Stomach (tissue), 9 donors: ENCODE results near the gene DENND4A. TPM values are rescaled to one million over a fixed set of nuclear protein-coding genes. Genes with fewer than 3 reads are reported as not detected.

Experiments used
- DNase-seq, 2 donors: peaks; one replicate each; pipeline versions ENCODE4 v3.0.0 to v3.0.0-alpha.2; 2013 to 2019
- H3K27ac ChIP-seq, 5 donors: fragments of 200-600 bp in 4 of 5; sonication (generic) in 4 of 5; one replicate each; pipeline ENCODE4 v1.5.1; 2013 to 2019; ENCODE audit warnings: mild to moderate bottlenecking in 1 of 5, moderate library complexity in 1 of 5
- H3K27me3 ChIP-seq, 3 donors: fragments of 200-600 bp; sonication (generic); one replicate each; pipeline ENCODE4 v1.5.1; 2017 to 2019; ENCODE audit warnings: mixed run types in 1 of 3
- H3K36me3 ChIP-seq, 4 donors: fragments of 200-600 bp; sonication (generic); 1 replicate in 3 of 4; 2 replicates in 1 of 4; pipeline ENCODE4 v1.5.1; 2016 to 2019
- H3K4me1 ChIP-seq, 4 donors: fragments of 200-600 bp; sonication (generic); one replicate each; pipeline ENCODE4 v1.5.1; 2016 to 2019
- H3K4me3 ChIP-seq, 4 donors: fragments of 200-600 bp; sonication (generic) in 3 of 4; one replicate each; pipeline ENCODE4 v1.5.1; 2016 to 2019; ENCODE audit warnings: mild to moderate bottlenecking in 1 of 4
- H3K9me3 ChIP-seq, 4 donors: fragments of 200-600 bp; sonication (generic); one replicate each; pipeline ENCODE4 v1.5.1; 2016 to 2019
- EP300 ChIP-seq: sonication (generic); formaldehyde crosslinking; IDR thresholded peaks from one replicate; pipeline ENCODE4 v1.6.1; 2017; ENCODE audit warnings: antibody characterized with exemption
- POLR2A ChIP-seq, 4 donors: fragments of 450-650 bp; IDR thresholded peaks; one replicate each; pipeline ENCODE4 v1.6.1; 2016; ENCODE audit warnings: antibody characterized with exemption in 4 of 4, control low read depth in 2 of 4, mild to moderate bottlenecking in 1 of 4, moderate library complexity in 1 of 4
- POLR2AphosphoS5 ChIP-seq, 3 donors: sonication (generic); formaldehyde crosslinking; IDR thresholded peaks; one replicate each; pipeline ENCODE4 v1.6.1; 2016; ENCODE audit warnings: antibody characterized with exemption in 3 of 3
- WGBS, 5 donors: extraction: QIAGEN DNeasy Blood & Tissue Kit in 3 of 5; methylation state at CpG; one replicate each; pipeline versions ENCODE4 v1.1.5 to v1.1.7; 2013 to 2018; 5-methylcytosine and 5-hydroxymethylcytosine counted together
- intact Hi-C: fragments of 100-400 bp; cut with DNase I; formaldehyde crosslinking; loops from one replicate; pipeline ENCODE4 v1.15.1; 2023; ENCODE audit warnings: low total_unique reads
- polyA plus RNA-seq, 3 donors: library from polyadenylated mRNA; stranded (reverse); fragments of 200-250 nt; gene quantifications; one replicate each; pipeline ENCODE4 v1.2.3, GENCODE V29; 2013
- total RNA-seq, 5 donors: library from RNA; depleted of rRNA; stranded (reverse); fragments of >200 nt; gene quantifications; one replicate each; pipeline versions ENCODE4 v1.1.0 to v1.2.3, GENCODE V29; 2014 to 2016
- TF ChIP-seq, protein P1 (sequence below), 7 experiments: fragments of 450-650 bp in 4 of 7; fragments of 200-600 bp in 3 of 7; sonication (generic) in 3 of 7; IDR thresholded peaks; one replicate each; pipeline ENCODE4 v1.5.1; 2016 to 2019; ENCODE audit warnings: antibody characterized with exemption in 7 of 7, control low read depth in 2 of 7, mild to moderate bottlenecking in 1 of 7
- donor health status: healthy with polysubstance abuse.
- donor health status: Bipolar disorder and iron deficiency.
- donor health status: healthy.

DENND4A gene
- total and polyA plus RNA-seq, 8 donors = 5.0 to 60.6 (median 24.2) TPM

DNA sequence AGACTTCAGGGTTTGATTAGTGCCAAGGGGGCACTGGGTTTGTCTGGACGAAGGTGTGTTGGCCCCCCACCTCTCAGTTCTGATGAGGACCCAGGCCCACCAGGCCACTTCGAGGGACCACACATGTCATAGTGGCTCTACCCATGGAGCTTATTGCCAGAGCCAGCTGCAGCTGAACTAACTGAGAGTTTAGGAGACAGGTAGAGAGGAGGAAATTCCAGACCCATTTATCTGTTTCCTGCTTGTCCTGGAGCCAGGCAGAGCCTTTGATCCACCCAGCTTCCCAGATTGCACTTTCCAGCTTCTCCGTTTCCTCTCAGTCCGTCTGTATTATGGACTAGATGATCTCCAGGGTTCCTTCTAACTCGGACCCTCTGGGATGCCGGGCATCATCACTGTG, 149.5 kb downstream of the DENND4A start:
- Histone ChIP-seq H3K4me1 (peaks cover 0 to 18% (median 7%) of the 10 kb centered on the region in 4 donors), H3K27ac (no peak overlapping the region), H3K36me3 (no peaks in the 10 kb centered on the region), H3K27me3 (no peaks in the 10 kb centered on the region), H3K9me3 (no peaks in the 10 kb centered on the region), H3K4me3 (no peak overlapping the region)
- TF ChIP-seq POLR2AphosphoS5 (IDR thresholded peaks at IDR 0.05) = no peak
- TF ChIP-seq POLR2A (IDR thresholded peaks at IDR 0.05) = no peak
- TF ChIP-seq, protein P1, sequence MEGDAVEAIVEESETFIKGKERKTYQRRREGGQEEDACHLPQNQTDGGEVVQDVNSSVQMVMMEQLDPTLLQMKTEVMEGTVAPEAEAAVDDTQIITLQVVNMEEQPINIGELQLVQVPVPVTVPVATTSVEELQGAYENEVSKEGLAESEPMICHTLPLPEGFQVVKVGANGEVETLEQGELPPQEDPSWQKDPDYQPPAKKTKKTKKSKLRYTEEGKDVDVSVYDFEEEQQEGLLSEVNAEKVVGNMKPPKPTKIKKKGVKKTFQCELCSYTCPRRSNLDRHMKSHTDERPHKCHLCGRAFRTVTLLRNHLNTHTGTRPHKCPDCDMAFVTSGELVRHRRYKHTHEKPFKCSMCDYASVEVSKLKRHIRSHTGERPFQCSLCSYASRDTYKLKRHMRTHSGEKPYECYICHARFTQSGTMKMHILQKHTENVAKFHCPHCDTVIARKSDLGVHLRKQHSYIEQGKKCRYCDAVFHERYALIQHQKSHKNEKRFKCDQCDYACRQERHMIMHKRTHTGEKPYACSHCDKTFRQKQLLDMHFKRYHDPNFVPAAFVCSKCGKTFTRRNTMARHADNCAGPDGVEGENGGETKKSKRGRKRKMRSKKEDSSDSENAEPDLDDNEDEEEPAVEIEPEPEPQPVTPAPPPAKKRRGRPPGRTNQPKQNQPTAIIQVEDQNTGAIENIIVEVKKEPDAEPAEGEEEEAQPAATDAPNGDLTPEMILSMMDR (IDR thresholded peaks at IDR 0.05) = no peak
- TF ChIP-seq EP300 = no peak
- no peak for DNase-seq
- intact Hi-C loops = no loop called here
- 65 to 82% (median 68%) methylated on average over 6 of the region's 6 CpGs for WGBS, 5 donors

DNA sequence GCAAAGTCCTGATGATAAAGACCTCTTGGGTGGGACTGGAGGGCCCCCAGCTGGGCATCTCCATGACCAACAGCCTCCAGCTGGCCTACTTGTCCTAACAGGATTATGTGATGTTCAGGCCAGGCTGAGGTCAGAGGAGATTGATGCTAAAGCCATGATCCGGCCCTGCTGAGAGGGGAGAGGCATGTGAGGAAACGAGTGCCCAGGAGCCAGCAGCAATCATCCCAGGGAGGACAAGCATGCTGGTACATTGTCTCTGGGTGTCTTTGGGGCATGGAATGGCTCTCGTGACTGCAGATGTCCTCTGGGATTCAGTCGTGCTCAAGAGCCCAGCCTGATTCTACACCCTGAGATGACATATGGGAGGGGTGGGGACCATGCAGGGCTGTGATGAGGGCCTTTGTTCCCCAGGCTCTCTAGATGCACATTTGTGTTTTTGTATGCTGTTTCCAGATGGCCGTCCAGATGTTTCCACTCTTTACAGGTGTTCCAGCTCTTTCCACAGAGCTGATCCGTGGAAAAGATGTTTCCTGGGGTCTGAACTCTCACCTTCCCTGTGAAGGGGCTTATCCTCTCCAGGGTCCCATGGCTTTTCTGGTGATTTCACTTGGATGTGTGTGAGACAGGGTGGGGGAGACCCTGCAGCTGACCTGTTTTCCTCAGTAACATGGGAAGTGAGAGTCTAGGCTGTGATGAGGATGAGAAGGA, 150.2 kb downstream of the DENND4A start:
- TF ChIP-seq, protein P1 (IDR thresholded peaks at IDR 0.05) = no peak
- TF ChIP-seq EP300 = no peak
- TF ChIP-seq POLR2AphosphoS5 (IDR thresholded peaks at IDR 0.05) = no peak
- intact Hi-C loops = no loop called here
- H3K36me3 ChIP-seq = no peaks in the 10 kb centered on the region
- no peak overlapping the region for H3K27ac ChIP-seq
- no peaks in the 10 kb centered on the region for H3K27me3 ChIP-seq
- no peak overlapping the region for H3K4me3 ChIP-seq
- H3K4me1 ChIP-seq = peaks cover 0 to 18% (median 7%) of the 10 kb centered on the region in 4 donors
- DNase-seq = peak in 1 of 2 donors; percentile 31
- no peaks in the 10 kb centered on the region for H3K9me3 ChIP-seq
- 47 to 65% (median 58%) methylated on average over 6 of the region's 6 CpGs for WGBS, 5 donors

DNA sequence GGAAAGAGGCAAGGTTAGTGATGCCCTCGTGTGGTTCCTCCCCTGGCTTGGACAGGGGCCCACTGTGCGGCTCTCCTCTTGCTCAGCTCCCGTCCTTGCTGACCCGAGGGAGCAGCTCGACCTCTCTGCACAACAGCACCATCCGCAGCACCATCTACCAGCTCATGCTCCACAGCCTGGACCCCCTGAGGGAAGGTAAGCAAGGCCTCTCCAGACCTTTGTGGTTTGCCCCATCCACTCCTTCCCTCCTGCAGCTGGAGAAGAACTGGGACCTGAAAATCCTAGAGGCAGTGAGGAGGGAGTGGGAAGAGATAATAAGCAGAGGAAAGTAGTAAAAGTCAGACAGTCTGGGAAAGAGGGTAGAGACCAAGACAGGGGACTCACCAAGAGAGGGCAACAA, 152.6 kb downstream of the DENND4A start:
- peaks cover 0 to 18% (median 7%) of the 10 kb centered on the region in 4 donors for H3K4me1 ChIP-seq
- 73 to 81% (median 78%) methylated on average over 6 of the region's 6 CpGs for WGBS, 5 donors
- H3K27ac ChIP-seq = no peak overlapping the region
- no peak overlapping the region for H3K4me3 ChIP-seq
- no peaks in the 10 kb centered on the region for H3K9me3 ChIP-seq
- no peak for DNase-seq
- H3K36me3 ChIP-seq = no peaks in the 10 kb centered on the region
- intact Hi-C loops = loop anchor here (10.0 kb wide), 1 partner anchor 225 kb away; the partner anchor contains the start of gene RAB11A
- H3K27me3 ChIP-seq = no peaks in the 10 kb centered on the region
- no peak for TF ChIP-seq POLR2AphosphoS5 (IDR thresholded peaks at IDR 0.05)
- TF ChIP-seq, protein P1 (IDR thresholded peaks at IDR 0.05) = no peak
- no peak for TF ChIP-seq EP300
- no peak for TF ChIP-seq POLR2A (IDR thresholded peaks at IDR 0.05)

DNA sequence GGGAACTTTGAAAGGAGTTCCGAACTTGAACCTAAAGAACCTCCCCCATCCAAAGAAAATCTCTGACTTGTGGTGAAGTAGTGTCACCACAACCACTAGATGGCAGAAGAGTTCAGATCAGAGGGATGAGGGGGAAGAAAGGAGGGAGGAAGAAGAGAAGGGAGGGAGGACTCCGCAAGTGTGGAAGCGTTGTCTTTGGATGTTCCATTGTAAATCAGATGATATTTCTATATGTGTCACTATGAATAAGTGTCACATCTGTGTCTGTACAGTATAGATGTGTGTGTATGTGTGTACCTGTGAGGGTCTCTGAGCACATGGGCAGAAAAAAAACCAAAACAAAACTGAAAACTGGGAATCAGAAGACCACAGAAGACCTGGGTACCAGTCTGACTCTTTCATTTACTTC, 153.4 kb downstream of the DENND4A start:
- intact Hi-C loops = loop anchor here (10.0 kb wide), 1 partner anchor 226 kb away; the partner anchor contains the start of gene RAB11A
- Histone ChIP-seq H3K4me3 (peak overlapping the region in 1 of 4 donors; percentile 9), H3K27me3 (no peaks in the 10 kb centered on the region), H3K36me3 (no peaks in the 10 kb centered on the region), H3K9me3 (no peaks in the 10 kb centered on the region), H3K27ac (no peak overlapping the region), H3K4me1 (peaks cover 0 to 18% (median 7%) of the 10 kb centered on the region in 4 donors)
- peak in 1 of 2 donors; percentile 88 for DNase-seq
- peak in 1 of 3 donors; percentile 31 for TF ChIP-seq POLR2AphosphoS5 (IDR thresholded peaks at IDR 0.05)
- no peak for TF ChIP-seq EP300
- TF ChIP-seq, protein P1 (IDR thresholded peaks at IDR 0.05) = peak in 5 of 7 experiments; percentile 66 to 83 (median 76)
- 2 to 6% (median 4%) methylated on average over 3 of the region's 3 CpGs for WGBS, 5 donors
